RWPE1 (cell line): Measurements from ENCODE around the gene PHC2.

ENCODE experiments used
- CTCF ChIA-PET: fragments of 350-600 bp; sonication (Branson Sonifier 250); formaldehyde crosslinking; extraction: SDS; loops from one replicate; lab custom pipeline; 2021; lab: Yijun Ruan, JAX
- POLR2A ChIA-PET: fragments of 400-600 bp; formaldehyde crosslinking; extraction: SDS; loops from one replicate; lab custom pipeline; 2020; ENCODE audit warnings: antibody characterized with exemption; ENCODE audit not compliant: low non-redundant PET; lab: Yijun Ruan, JAX
- DNase-seq: peaks from one replicate; pipeline ENCODE4 v3.0.0; 2012; ENCODE audit warnings: low spot score
- H3K27ac ChIP-seq: fragments of 450-650 bp; 2 replicates; pipeline ENCODE4 v1.5.1; 2017
- TF ChIP-seq, protein P1 (sequence below): fragments of 450-650 bp; conservative IDR thresholded peaks from 2 replicates; pipeline ENCODE4 v1.5.1; 2017; ENCODE audit warnings: low read depth, mild to moderate bottlenecking

The PHC2 gene

DNA sequence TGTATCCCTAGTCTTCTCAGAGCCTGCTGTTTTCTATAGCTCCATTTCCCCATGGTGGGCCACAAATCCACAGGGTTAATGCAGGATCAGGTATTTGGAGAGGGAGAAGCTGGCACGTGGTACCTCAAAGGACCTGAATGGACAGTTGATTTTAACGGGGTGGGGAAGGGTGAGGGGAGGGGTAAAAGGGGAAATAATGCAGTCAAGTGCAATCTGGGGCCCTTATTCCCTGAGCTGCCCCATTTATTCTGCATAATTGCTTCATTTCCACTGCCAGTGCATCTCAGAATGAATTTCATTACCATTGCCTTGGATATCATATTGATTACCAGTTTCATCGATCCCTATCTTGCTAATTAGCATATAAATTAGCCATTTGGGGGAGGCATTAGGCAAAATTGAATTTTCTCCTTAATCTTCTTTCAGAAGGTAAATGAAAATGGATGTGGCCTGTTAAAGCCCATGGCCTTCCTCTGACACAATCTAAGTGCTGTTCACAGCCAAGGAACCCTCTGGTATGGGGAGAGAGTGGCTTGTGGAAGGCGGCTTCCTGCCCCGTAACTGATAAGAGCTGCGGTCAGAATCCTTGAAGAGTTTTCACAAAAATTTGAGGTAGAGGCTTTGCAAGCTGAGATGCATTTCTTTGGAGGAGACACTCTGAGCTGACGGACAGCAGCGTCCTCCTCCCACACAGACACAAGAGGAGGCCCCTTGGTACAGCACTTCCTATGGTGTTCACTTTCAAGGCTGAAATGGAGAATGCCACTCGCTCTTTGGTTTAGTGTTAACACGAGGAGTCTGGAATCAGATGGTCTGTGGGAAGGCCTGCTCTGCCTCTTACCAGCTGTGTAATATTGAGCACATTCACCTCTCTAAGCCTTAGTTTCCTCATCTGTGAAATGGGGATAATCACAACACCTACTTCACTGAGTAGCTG lies 34.4 kb downstream of the PHC2 start:
- TF ChIP-seq, protein P1, sequence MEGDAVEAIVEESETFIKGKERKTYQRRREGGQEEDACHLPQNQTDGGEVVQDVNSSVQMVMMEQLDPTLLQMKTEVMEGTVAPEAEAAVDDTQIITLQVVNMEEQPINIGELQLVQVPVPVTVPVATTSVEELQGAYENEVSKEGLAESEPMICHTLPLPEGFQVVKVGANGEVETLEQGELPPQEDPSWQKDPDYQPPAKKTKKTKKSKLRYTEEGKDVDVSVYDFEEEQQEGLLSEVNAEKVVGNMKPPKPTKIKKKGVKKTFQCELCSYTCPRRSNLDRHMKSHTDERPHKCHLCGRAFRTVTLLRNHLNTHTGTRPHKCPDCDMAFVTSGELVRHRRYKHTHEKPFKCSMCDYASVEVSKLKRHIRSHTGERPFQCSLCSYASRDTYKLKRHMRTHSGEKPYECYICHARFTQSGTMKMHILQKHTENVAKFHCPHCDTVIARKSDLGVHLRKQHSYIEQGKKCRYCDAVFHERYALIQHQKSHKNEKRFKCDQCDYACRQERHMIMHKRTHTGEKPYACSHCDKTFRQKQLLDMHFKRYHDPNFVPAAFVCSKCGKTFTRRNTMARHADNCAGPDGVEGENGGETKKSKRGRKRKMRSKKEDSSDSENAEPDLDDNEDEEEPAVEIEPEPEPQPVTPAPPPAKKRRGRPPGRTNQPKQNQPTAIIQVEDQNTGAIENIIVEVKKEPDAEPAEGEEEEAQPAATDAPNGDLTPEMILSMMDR: no peak
- no peak overlapping the region for H3K27ac ChIP-seq
- CTCF ChIA-PET: no interaction called here
- DNase-seq: no peak
- POLR2A ChIA-PET: no interaction called here

DNA sequence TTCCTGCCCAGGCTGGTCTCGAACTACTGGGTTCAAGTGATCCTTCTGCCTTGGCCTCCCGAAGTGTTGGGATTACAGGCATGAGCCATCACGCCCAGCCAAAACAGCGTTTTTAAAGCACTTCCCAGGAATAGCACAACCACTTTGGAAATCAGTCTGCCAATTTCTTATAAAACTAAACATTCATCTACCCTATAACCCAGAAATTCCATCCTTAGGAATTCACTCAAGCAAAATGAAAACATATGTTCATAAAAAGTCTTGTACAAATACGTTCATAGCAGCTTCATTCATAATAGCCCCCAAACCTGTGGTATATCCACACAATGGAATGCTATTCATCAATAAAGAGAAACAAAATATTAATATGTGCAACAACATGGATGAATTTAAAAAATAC lies 36.1 kb downstream of the PHC2 start:
- no peak overlapping the region for H3K27ac ChIP-seq
- ChIA-PET CTCF (no interaction called here), POLR2A (no interaction called here)

DNA sequence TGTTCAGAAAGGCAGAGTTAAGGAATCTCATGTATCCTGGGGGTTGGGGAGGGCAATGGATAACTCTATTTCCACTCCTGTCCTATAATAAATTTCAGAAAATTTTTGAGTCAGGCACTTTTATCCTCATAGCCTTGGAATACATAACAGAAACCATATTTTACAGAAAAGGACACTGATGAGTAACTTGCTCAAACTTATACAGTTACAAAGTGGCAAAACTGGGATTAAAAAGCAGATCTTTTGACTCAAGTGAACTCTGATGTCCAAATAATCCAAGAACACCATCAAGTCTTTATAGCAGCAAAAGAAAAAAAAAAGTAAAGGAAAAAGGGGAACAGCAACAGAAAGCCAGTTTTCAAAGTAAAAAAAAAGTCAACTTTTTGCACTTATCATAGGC lies 36.9 kb downstream of the PHC2 start:
- no peak for DNase-seq
- CTCF ChIA-PET: no interaction called here

More for the DNA sequence above, 36.1 kb downstream of the PHC2 start:
- DNase-seq: no peak
- TF ChIP-seq, protein P1: no peak

DNA sequence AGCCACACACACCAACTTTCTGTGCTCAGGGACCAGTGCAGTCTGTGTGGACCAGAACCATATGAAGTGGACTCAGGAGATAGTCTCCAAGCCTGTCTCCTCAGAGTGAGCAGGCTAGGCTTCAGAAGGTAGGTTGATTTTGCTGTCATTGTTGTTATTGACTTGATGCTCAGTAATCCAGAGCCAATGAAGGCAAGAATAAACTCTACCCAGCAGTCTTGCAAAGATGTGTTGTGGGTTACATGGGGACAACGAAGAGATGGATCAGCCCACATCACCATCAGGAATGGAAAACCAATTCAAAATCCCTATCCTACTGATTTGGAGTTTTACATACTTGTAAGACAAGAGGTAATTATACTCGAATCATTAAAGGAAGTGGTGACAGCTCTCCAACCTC lies 37.4 kb downstream of the PHC2 start:
- ChIA-PET POLR2A (no interaction called here), CTCF (no interaction called here)
- no peak overlapping the region for H3K27ac ChIP-seq
- DNase-seq: no peak
- TF ChIP-seq, protein P1: no peak

More for the DNA sequence above, 36.9 kb downstream of the PHC2 start:
- no peak overlapping the region for H3K27ac ChIP-seq
- TF ChIP-seq, protein P1: no peak
- POLR2A ChIA-PET: no interaction called here

DNA sequence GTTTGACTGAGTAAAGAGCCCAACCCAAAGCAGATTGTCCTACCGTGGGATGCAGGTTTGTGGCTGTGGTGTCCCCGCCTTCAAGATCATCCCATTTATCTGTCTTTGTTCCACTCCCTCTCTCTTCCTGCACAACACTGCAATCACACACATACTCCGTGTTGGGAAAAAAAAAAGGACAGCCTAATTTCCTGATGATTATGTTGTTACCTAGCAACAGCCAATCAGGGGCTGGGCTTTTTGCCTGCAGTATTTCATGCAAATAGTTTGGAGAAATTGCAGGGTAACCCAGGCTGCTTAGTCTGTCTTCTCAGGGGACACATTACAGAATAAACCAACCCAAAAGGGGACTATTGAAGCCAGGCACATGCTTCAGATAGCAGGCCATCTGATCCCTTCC lies 38.3 kb downstream of the PHC2 start:
- no peak overlapping the region for H3K27ac ChIP-seq
- CTCF ChIA-PET: interaction anchor here (0.5 kb wide), 1 partner anchor 63 kb away, joined by 5 read pairs; no protein-coding TSS in a partner anchor
- POLR2A ChIA-PET: no interaction called here
- DNase-seq: no peak
- TF ChIP-seq, protein P1: no peak

DNA sequence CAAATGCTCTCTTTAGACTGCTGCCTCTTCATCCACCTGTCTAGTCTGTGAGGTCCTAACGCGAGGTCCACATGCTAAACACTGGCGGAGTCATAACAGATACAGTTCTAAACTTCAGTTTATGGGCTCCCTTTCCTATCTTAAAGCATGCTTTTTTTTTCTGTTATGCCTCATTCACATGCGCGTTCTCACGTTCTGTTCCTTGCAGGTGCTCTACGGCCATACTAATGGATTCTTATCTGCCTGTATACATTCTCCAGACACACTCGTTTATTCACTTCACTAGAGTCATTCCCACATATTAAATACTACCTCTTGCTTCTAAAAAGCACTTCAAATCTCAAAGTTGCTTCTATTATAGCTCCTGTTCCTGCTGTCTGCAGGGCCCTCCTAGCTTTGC lies 38.7 kb downstream of the PHC2 start:
- ChIA-PET CTCF (no interaction called here), POLR2A (no interaction called here)
- TF ChIP-seq, protein P1: no peak
- no peak overlapping the region for H3K27ac ChIP-seq
- DNase-seq: no peak
